Ammon's horn (tissue), 1 donor: ENCODE measurements around the gene TRIM33.
A peak's percentile ranks its signal among the peaks of the same experiment; 100 is the strongest.
"Not testable (repeated sequence)": the region's sequence is repeated elsewhere in the genome, so short reads cannot be mapped to it uniquely, and the experiment has no call there.

Experiments used
- DNase-seq: peaks from one replicate; pipeline ENCODE4 v3.0.0-alpha.2; 2016; ENCODE audit warnings: low spot score

The TRIM33 gene

GRCh38 chr1:114423455-114423854, 87.5 kb downstream of the TRIM33 start:
- DNase-seq, result no peak

- DNase-seq, result not testable (repeated sequence)
Measured at GRCh38 chr1:114418948-114419347, 92.1 kb downstream of the TRIM33 start.

DNA sequence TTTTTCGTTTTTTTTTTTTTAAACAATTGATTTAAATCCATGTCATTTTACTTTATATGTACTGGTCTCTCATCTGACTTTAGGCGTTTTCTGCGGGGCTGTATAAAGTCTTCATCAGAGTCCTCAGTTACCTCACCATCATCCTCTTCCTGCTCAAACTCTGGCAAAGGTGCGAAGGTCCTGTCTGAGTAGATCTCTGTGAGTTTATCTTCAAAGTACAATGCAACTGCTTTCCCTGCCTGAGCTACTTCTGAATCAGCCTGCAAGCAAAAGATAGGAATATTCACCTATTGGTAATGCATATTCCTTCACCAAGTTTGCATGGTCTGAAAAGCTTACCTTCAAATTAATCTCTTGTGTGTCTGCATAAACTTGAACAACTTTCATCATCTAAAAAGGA, 113.4 kb downstream of the TRIM33 start:
- DNase-seq, result no peak

GRCh38 chr1:114395863-114396262, 115.1 kb downstream of the TRIM33 start:
- no peak for DNase-seq

- no peak for DNase-seq
Measured at GRCh38 chr1:114390960-114391359, 120.0 kb downstream of the TRIM33 start.

GRCh38 chr1:114390361-114390760, 120.6 kb downstream of the TRIM33 start:
- no peak for DNase-seq

DNA sequence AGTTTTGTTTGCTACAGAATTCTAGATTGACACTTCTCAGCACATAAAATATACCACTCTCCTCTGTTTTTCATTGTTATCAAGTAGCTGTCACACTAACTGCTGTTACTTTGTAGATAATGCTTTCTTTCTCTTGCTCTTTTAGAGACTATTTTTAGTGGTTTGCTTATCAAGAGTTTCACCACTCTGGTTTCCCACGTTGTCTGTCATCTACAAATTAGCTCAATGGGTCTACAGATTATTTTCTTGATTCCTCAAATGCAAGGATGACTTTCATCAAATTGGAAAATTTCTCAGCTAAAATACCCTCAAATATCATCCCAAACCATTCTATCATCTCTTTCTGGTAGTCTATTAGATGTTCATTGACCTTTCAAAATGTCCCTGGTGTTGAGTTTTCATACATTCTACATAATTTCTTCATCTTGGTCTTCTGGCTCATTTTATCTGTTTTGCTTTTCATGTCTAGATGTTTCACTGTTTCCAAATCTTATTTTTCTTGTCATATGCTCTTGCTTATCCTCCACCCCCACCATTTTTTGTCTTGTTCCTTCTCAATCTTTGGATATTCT, 122.5 kb downstream of the TRIM33 start:
- no peak for DNase-seq

DNA sequence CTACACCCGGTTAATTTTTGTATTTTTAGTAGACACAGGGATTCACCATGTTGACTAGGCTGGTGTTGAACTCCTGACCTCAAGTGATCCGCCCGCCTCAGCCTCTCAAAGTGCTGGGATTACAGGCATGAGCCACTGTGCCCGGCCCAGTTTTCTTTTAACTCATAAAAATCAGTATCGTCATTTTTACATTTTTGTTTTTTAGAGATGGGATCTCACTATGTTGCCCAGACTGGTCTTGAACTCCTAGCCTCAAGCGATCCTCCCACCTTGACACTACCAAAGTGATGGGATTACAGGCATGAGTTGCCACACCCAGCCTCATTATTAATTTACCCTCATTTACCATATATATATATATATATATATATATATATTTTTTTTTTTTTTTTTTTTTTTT, 123.4 kb downstream of the TRIM33 start:
- DNase-seq, result not testable (repeated sequence)

- DNase-seq, result no peak
Measured at GRCh38 chr1:114387010-114387360, 124.0 kb downstream of the TRIM33 start.

DNA sequence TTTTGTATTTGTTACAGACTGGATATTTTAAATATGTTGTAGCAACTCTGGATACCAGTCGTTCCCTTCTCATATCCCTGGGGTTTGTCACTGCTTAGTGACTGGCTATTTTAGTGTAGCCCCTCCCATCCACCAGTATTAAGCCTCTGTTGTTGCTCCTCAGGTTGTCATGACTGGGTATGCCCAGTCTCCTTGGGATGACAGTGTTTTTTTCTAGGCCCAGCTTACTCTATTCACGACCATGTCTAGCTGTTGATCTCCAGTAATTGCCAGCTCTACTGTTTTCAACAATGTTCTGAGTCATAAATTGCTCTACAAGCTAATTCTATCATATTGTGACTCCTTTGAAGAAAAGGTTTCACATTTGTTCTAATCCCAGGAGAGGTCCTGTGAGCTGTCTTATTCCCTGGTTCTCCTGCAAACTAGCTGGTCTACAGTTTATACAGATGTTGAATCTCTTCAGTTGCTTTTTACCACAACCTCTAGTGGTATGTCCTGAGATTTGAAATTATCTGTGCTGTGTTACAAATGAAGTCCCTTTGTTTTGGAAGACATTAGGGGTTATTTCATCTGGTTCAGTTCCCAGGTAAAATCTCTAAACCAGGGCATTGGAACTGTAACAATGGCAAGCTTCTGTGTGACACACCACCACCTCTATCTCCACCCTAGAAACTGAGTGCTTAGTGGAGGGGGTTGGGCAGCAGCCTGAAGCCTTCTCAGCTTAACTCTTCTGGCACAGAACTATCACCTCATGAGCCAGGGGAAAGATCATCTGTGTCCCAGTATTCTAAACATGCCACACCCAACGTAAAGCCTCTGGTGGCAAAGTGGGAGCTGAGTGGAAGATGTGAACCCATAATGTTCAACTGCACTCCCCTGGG, 124.6 kb downstream of the TRIM33 start:
- DNase-seq, result no peak

DNA sequence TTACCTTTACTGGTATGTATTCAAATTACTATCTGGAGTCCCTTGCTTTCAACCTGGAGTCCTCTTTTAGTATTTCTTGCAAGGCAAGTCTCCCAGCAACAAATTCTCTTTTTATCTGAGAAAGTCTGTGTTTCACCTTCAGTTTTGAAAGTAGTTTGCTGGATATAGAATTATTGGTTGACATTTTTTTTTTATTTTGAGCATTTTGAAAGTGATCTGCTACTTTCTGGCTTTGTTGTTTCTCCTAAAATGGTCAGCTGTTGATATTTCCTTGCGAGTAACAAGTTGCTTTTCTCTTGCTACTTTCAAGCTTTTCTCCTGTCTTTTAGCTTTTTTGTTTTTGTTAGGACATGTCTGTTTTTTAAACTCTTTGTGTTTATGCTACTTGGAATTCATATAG, 126.1 kb downstream of the TRIM33 start:
- no peak for DNase-seq

DNA sequence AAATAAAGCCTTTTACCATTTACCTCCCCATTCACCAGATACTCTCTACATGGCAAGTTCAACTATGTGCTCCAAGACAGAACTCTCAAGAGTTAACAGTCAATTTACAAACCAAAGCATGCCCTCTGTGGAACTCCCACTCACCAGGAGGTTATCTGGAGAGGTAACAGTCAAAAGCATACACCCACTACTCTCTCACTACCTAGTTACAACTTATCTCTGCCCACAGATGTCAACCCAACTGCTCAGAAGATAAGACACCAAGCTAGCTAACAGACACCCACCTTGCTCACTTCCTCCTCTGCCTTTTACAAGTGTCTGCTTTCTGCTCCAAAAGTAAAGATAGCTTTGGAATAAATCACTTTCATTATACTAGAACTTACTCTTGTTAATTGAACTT, 131.0 kb downstream of the TRIM33 start:
- no peak for DNase-seq

- no peak for DNase-seq
Measured at GRCh38 chr1:114379358-114379757, 131.6 kb downstream of the TRIM33 start.

DNA sequence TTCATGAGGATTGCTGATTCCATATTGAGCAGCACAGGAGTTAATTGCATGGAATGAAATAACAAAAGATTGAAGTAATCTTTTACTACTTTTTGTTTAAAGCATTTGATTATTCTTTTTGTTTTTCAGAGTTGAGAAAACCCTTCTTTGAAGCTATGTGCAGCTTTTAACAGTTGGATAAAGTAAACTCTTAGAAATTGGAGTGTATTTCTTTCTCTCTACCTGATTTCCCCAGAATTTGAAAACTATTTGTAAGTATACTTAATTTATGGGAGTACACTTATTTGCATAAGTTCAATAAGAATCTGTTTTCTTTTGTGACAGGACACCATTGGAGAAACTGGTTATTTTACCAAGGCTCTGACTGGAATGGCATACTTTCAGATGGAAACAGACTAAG, 133.6 kb downstream of the TRIM33 start:
- DNase-seq, result no peak

DNA sequence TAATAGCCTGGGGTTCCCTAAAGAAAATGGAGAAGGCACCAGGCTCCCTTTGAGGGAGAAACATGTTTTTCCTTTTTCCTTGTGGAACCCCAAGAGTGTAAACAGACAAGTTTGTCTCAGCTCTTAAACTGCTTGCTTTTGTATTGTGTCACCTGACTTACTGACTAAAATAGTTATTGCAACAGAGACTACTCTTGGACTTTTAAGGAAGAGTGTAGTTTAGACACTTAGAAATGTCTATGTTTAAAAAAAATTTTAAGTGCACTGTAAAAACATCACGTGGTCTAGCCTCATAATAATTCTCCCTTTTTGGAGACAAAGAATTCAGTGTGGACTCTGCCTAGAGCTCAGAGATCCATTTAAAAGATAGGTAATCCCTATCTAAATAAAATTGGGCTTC, 141.1 kb downstream of the TRIM33 start:
- DNase-seq, result no peak

DNA sequence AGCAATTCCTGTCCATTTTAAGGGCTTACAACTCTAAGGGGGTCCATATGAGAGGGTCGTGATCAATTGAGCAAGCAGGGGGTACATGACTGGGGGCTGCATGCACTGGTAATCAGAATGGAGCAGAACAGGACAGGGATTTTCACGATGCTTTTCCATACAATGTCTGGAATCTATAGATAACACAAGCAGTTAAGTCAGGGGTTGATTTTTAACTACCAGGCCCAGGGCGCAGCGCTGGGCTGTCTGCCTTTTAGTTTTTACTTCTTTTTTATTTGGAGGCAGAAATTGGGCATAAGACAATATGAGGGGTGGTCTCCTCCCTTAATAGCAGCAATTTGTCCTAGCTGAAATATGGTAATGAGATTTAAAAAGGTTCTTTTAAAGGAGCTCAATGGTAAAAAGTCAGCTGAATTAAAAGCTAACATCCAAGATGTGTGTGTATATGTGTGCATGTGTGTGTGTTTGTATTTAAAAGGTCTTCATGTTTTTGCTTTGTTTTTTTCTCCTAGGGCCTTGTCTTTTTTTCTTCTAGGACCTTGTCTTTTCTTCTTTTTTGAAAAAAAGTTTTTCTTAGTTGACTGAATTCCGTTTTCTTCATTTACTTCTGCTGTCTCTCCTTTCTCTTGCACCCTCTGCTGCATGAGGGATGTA, 141.6 kb downstream of the TRIM33 start:
- DNase-seq, result not testable (repeated sequence)

DNA sequence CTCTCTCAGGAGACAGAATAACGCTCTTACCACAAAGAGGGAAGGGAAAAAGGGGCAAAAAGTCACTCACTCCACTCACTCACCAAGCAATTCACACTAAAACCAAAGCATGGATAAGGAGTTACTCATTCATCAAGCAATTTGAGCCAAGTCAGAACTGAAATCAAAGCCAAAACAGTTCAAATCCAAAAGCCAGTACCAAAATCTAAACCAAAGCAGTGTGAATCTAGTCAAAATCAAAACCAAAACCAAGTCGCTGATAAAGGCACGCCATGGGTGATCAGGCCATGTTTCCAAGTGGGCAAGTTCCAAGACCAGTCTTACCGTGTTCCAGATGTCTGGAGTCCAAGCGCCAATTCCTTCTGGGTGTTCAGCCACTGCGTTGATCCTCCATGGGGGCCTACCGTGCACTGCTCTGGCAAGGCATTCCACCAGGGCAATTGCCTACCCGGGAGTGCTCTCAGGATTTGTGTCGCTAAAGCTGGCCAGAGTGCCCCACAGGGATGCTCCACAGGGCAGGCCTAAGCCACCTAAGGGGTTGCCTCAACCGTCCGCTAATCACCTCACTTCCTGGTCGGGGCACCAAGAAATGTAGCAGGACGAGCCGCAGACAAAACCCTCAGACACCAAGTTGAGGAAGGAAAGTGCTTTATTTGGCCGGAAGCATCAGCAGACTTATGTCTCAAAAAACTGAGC, 142.3 kb downstream of the TRIM33 start:
- DNase-seq, result no peak

GRCh38 chr1:114367810-114368209, 143.2 kb downstream of the TRIM33 start:
- no peak for DNase-seq

DNA sequence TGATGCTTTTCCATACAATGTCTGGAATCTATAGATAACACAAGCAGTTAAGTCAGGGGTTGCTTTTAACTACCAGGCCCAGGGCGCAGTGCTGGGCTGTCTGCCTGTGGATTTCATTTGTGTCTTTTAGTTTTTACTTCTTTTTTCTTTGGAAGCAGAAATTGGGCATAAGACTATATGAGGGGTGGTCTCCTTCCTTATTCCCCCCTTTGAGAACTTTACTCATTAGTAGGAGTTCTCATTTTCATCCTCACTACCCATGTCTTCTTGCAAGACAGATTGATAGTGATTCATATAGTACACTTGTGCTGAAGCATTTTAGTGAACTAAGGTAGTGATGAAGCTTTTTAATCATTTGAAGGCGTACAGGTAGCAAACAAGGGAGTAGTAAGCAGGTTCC, 147.8 kb downstream of the TRIM33 start:
- not testable (repeated sequence) for DNase-seq

GRCh38 chr1:114359791-114360190, 151.2 kb downstream of the TRIM33 start:
- DNase-seq, result no peak

GRCh38 chr1:114355240-114355639, 155.8 kb downstream of the TRIM33 start:
- DNase-seq, result no peak

DNA sequence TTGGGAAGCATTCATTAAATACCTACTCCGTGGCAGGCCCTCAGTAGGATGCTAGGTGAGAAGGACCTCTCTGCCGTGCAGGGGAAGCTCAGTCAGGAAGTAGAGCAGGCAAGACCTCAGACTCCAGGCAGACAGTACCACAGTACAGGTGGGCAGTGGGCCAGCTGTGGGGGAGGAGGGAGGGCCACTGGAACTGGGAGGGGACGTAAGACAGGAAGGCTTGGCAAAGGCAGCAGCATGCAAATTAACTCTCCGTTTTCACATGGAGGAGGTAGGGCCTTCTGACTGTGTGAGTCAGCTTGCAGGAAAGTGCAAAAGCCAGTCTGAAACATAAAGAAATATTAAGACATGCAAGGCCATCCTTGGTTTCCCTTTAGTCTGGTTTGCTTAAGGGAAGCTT, 157.7 kb downstream of the TRIM33 start:
- peak; percentile 36 for DNase-seq

DNA sequence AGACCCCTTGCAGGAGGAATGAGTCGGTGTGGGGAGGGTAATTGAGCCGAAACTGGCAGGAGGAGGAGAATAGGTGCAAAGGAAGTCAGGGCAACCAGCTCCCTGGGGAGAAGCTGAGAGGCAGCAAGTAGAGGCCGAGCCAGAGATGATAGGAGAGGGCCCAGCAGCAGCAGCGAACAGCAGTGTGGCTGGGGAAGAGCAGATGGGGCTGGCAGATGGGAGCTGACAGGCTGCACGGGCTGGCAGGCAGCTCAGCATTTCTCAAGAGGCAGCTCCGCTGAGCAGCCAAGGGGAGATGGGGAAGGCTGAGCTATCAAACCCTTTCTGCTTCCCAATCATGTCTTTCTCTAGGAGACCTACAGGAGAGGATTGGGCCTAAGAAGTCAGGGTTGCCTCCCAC, 158.2 kb downstream of the TRIM33 start:
- DNase-seq, result peak; percentile 68
